ENCODE results near the gene GFRAL.

GFRAL gene

GRCh38 chr6:55437141-55437540 lies 109.9 kb downstream of the GFRAL start:
- DNase-seq, result no peak

DNA sequence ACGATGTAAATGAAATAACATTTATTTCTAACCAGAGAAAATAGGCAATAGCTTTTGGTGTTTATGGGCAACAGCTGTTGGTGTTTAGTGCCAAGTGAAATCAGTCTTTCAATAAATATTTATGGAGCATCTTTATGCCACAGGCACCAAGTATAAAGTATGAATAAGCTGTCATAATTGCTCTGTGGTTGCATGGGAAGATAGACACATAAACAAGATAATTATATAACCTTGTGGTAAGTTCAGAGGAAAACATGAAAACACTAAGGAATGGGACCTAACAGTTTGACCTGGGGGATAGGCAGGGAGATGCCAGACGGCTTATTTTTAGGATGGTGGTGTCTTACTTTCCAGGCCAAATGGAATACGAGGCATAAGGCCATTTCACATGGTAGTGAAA lies 110.9 kb downstream of the GFRAL start:
- no peak for DNase-seq

DNA sequence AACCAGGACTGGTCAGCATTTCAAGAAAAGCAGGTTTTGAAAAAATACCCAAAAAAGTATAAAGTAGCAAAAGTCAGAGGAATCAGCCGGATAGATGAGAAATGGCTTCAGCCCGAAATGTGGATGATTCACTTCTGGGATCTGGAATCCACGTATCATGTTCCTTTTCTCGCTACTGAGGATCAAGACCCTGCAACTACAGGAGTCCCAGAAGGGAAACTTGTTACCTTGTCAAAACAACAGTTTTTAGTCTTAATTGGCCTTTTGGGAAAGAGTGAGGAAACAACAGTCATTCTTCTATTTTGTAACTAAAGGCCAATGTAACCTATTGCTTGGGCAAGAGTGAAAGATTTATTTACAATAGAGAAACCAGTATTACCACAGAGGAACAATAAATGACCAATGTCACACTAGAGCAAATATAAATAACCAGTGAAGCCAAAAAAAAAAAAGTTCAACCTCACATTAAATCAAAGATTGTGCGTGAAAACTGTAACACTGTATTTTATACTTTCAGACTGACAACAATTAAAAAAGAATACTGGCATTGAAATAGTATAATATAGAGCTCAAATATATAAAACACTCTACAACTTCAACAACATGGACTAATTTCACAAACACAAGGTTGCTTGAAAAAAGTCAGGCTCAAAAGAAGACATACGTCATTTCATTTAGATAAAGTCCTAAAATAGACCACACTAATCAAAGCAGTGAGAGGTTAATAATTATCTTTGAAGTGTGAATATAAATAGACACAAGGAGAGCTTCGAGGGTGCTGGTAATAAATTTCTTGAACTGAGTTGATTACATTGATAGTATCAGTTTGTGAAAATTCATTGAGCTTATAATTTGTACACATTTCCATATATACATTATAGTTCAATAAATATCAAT lies 116.2 kb downstream of the GFRAL start:
- DNase-seq, result no peak

DNA sequence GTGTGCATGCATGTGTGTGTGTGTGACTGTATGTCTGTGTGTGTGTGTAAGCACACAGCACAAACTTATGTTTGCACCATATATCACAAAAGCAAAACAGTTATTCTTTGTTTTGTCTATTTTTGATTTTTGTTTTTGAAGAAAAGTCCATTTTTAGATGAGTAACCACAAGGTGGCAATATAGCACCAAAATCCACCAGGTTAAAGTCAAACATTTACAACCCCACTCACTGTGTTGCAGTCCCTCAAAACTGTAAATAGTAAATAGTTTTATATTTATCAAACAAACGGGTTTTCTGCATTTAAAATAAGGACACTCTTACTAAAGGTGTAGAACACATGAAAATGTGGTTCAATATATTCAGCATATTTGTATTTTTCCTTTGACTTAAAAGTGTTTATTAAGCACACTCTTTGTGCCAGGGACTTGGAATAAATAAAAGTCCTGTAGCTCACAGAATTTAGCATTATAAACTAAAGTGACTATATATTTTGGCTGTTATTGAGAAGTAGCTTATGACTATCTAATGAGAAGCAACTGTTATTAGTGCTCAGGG lies 118.5 kb downstream of the GFRAL start:
- DNase-seq, result no peak

GRCh38 chr6:55447891-55448290 lies 120.6 kb downstream of the GFRAL start:
- DNase-seq, result no peak

DNA sequence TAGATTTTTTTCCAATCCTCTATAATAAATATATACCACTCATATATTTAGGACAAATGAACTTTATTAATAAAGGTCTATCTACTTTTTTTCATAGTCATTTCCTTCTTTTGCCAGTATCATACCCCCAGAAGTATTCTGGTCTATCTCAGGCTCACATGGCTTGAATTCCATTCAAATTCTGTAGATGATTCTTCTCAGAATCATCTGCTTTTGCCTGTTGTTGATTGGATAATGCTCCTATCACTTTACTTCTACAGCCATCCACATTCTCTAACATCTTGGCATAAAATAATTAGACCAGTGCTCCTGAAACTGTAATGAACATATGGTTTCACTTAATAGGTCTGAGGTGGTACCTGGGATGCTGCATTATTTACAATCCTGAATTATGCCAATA lies 121.2 kb downstream of the GFRAL start:
- DNase-seq, result no peak

DNA sequence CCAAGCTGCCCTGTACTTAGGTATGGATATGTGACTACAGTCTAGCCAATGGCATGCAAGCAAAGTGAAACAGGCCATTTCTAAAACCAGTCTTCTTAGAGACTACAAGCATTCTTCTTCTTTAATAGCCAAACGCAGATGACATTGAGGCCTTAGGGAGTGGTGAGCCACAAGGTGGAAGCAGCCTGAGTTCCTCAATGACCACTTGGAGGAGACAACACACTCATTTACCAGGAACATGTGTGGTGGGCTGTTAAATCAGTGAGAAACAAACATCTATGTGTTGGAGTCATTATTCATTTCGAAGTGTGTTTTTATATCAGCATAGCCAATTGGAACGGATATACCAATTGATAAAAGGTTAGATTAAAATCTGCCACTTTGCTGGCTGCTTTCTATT lies 122.0 kb downstream of the GFRAL start:
- DNase-seq, result no peak

- no peak for DNase-seq
These were observed 122.7 kb downstream of the GFRAL start for GRCh38 chr6:55450005-55450404.
